ENCODE results near the gene MIF.
"Not testable (repeated sequence)": the region's sequence is repeated elsewhere in the genome, so short reads cannot be mapped to it uniquely, and the experiment has no call there.

The MIF gene

GRCh38 chr22:23903328-23903971 is 9.3 kb downstream of the MIF start:
- DNase-seq (ENCODE audit: low read depth in 2 of 2) = no peak

- DNase-seq (ENCODE audit: low read depth in 2 of 2) = no peak
Measured at GRCh38 chr22:23904573-23905254, 10.5 kb downstream of the MIF start.

GRCh38 chr22:23906641-23907040 is 12.5 kb downstream of the MIF start:
- no peak for DNase-seq (ENCODE audit: low read depth in 2 of 2)

- DNase-seq (ENCODE audit: low read depth in 2 of 2) = not testable (repeated sequence)
Measured at GRCh38 chr22:23907423-23907822, 13.2 kb downstream of the MIF start.

- DNase-seq (ENCODE audit: low read depth in 2 of 2) = no peak
Measured at GRCh38 chr22:23908587-23909205, 14.5 kb downstream of the MIF start.

GRCh38 chr22:23909296-23909898 is 15.2 kb downstream of the MIF start:
- DNase-seq (ENCODE audit: low read depth in 2 of 2) = no peak

GRCh38 chr22:23910496-23911190 is 16.5 kb downstream of the MIF start:
- no peak for DNase-seq (ENCODE audit: low read depth in 2 of 2)

- no peak for DNase-seq (ENCODE audit: low read depth in 2 of 2)
Measured at GRCh38 chr22:23911318-23911980, 17.3 kb downstream of the MIF start.

GRCh38 chr22:23912293-23912903 is 18.2 kb downstream of the MIF start:
- DNase-seq (ENCODE audit: low read depth in 2 of 2) = no peak

GRCh38 chr22:23913306-23913660 is 19.1 kb downstream of the MIF start:
- DNase-seq (ENCODE audit: low read depth in 2 of 2) = no peak

- peak; percentile 96 to 98 for DNase-seq (ENCODE audit: low read depth in 2 of 2)
Measured at GRCh38 chr22:23913661-23914353, 19.6 kb downstream of the MIF start.

- no peak for DNase-seq (ENCODE audit: low read depth in 2 of 2)
Measured at GRCh38 chr22:23915290-23915689, 21.1 kb downstream of the MIF start.

GRCh38 chr22:23920267-23920611 is 26.1 kb downstream of the MIF start:
- not testable (repeated sequence) for DNase-seq (ENCODE audit: low read depth in 2 of 2)

- not testable (repeated sequence) for DNase-seq (ENCODE audit: low read depth in 2 of 2)
Measured at GRCh38 chr22:23921586-23922201, 27.5 kb downstream of the MIF start.

- no peak for DNase-seq (ENCODE audit: low read depth in 2 of 2)
Measured at GRCh38 chr22:23922921-23923320, 28.7 kb downstream of the MIF start.

- DNase-seq (ENCODE audit: low read depth in 2 of 2) = no peak
Measured at GRCh38 chr22:23925020-23925606, 30.9 kb downstream of the MIF start.

- no peak for DNase-seq (ENCODE audit: low read depth in 2 of 2)
Measured at GRCh38 chr22:23926561-23926960, 32.4 kb downstream of the MIF start.

- no peak for DNase-seq (ENCODE audit: low read depth in 2 of 2)
Measured at GRCh38 chr22:23938328-23939016, 44.3 kb downstream of the MIF start.

- no peak for DNase-seq (ENCODE audit: low read depth in 2 of 2)
Measured at GRCh38 chr22:23939017-23939357, 44.8 kb downstream of the MIF start.
